ENCODE measurements around the gene ZNF566.
A peak's percentile ranks its signal among the peaks of the same experiment; 100 is the strongest.
"Not testable (repeated sequence)": the region's sequence is repeated elsewhere in the genome, so short reads cannot be mapped to it uniquely, and the experiment has no call there.

Gene ZNF566

GRCh38 chr19:36489118-36489919, at the start of gene ZNF566:
Gene ZNF566, minus strand, starts transcription at chr19:36489561. Its CDS starts 13,004 bp downstream, at chr19:36476557.
- peak; percentile 79 to 95 for DNase-seq (ENCODE audit: extremely low read depth in 1 of 2, low read depth in 1 of 2)

DNA sequence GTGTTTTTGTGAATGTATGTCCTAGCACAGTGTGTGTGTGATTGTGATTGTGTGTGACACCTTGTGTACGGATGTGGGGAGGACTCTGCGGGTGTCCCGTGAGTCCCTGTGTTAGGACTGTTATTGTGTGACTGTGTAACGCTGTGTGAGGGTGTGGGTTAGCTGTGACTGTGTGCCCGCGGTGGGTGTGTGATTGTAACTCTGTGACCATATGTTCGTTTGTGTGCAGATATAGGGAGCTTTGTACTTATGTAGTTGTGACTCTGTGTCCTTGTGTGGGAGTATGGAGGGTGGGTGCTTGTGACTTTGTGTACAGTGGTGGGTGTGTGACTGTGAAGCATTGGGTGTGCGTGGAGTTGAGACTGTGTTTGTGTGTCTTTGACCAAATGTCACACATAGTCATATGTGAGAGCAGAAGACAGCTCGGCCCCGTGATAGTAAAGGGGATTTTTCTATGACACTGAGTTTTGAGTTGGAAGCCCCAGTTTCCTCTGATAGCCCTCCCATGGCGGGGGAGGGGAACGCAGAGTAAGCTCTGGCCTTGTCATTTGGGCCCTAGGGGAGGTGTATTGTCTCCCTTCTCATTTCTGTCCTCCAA, 39.7 kb upstream of the ZNF566 start:
- peak in 1 of 2 donors; percentile 3 for DNase-seq (ENCODE audit: extremely low read depth in 1 of 2, low read depth in 1 of 2)

- peak; percentile 78 to 93 for DNase-seq (ENCODE audit: extremely low read depth in 1 of 2, low read depth in 1 of 2)
These were observed 39.0 kb upstream of the ZNF566 start, which contains the start of gene ZNF260 for GRCh38 chr19:36528194-36528920. Gene ZNF260, minus strand, starts transcription at chr19:36528271. Its CDS starts 13,033 bp downstream, at chr19:36515238.

DNA sequence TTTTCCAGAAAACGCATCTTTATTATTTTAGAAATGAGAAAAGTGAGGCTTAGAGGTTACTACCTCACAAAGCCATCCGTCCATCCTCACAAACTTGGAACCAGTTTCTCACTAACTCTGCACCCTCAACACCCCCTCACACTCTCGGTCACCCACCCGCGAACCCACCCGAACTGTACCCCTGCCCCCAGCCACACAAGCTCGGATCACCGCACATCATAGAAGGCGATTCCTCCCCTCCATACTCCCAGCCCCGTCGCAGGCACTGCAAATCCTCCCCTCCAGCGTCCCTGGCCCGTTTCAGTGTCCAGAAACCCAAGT, 38.5 kb upstream of the ZNF566 start:
- no peak for DNase-seq (ENCODE audit: extremely low read depth in 1 of 2, low read depth in 1 of 2)

- DNase-seq (ENCODE audit: extremely low read depth in 1 of 2, low read depth in 1 of 2): no peak
These were observed 38.0 kb upstream of the ZNF566 start for GRCh38 chr19:36527341-36527740.

DNA sequence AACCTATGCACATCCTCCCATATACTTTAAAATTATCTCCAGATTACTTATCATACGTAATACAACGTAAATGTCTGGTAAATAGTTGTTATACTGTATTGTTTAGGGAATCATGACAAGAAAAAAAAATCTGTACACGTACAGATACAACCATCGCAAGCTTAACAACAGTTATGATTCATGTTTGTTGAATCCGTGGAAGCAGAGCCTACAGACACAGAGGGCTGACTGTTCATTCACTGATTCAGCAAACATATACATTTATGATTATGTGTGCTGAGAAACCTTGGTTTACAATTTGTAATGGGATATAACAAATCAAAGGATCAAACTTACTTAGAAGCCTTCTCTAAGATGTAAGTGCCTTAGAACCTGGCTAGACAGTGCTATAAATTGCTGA, 37.2 kb upstream of the ZNF566 start:
- no peak for DNase-seq (ENCODE audit: extremely low read depth in 1 of 2, low read depth in 1 of 2)

- no peak for DNase-seq (ENCODE audit: extremely low read depth in 1 of 2, low read depth in 1 of 2)
These were observed 35.3 kb upstream of the ZNF566 start for GRCh38 chr19:36524617-36525016.

- no peak for DNase-seq (ENCODE audit: extremely low read depth in 1 of 2, low read depth in 1 of 2)
These were observed 24.8 kb upstream of the ZNF566 start for GRCh38 chr19:36514012-36514612.

- DNase-seq (ENCODE audit: extremely low read depth in 1 of 2, low read depth in 1 of 2): no peak
These were observed 19.0 kb upstream of the ZNF566 start for GRCh38 chr19:36508325-36508724.

DNA sequence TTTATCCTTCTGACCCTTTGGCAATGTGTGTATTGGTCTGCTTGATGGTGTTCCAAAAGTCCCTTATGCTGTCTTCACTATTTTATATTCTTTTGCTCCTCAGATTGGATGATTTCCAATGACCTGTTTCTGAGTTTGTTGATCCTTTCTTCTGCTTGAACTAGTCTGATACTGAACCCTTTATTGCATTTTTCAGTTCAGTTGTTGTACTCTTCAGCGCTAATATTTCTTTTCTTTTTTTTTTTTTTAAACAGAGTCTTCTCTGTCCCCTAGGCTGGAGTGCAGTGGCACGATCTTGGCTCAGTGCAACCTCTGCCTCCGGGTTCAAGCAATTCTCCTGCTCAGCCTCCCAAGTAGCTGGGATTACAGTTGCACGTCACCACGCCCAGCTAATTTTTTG, 12.6 kb upstream of the ZNF566 start:
- DNase-seq (ENCODE audit: extremely low read depth in 1 of 2, low read depth in 1 of 2): no peak

- no peak for DNase-seq (ENCODE audit: extremely low read depth in 1 of 2, low read depth in 1 of 2)
These were observed 7.6 kb upstream of the ZNF566 start for GRCh38 chr19:36497001-36497400.

DNA sequence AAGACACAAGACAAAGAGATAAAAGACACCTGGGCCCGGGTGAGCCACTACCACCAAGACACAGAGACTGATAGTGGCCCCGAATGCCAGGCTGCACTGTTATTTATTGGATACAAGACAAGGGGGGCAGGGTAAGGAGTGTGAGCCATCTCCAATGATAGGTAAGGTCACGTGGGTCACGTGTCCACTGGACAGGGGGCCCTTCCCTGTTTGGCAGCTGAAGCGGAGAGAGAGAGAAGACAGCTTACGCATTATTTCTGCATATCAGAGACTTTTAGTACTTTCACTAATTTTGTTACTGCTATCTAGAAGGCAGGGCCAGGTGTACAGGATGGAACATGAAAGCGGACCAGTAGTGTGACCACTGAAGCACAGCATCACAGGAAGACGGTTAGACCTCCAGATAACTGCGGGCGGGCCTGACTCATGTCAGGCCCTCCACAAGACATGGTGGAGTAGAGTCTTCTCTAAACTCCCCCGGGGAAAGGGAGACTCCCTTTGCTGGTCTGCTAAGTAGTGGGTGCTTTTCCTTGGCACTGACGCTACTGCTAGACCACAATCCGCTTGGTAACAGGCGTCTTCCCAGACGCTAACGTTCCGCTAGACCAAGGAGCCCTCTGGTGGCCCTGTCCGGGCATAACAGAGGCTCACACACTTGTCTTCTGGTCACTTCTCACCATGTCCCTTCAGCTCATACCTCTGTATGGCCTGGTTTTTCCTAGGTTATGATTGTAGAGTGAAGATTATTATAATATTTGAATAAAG, 3.5 kb upstream of the ZNF566 start:
- DNase-seq (ENCODE audit: extremely low read depth in 1 of 2, low read depth in 1 of 2): not testable (repeated sequence)

- DNase-seq (ENCODE audit: extremely low read depth in 1 of 2, low read depth in 1 of 2): not testable (repeated sequence)
These were observed 1.5 kb upstream of the ZNF566 start for GRCh38 chr19:36490846-36491245.

GRCh38 chr19:36489920-36490415, 607 bp upstream of the ZNF566 start:
- DNase-seq (ENCODE audit: extremely low read depth in 1 of 2, low read depth in 1 of 2): peak; percentile 40 to 50

GRCh38 chr19:36488846-36489117, 579 bp downstream of the ZNF566 start:
- peak; percentile 4 to 29 for DNase-seq (ENCODE audit: extremely low read depth in 1 of 2, low read depth in 1 of 2)

- no peak for DNase-seq (ENCODE audit: extremely low read depth in 1 of 2, low read depth in 1 of 2)
These were observed 1.1 kb downstream of the ZNF566 start for GRCh38 chr19:36488118-36488845.

GRCh38 chr19:36483653-36484052, 5.7 kb downstream of the ZNF566 start:
- DNase-seq (ENCODE audit: extremely low read depth in 1 of 2, low read depth in 1 of 2): no peak

DNA sequence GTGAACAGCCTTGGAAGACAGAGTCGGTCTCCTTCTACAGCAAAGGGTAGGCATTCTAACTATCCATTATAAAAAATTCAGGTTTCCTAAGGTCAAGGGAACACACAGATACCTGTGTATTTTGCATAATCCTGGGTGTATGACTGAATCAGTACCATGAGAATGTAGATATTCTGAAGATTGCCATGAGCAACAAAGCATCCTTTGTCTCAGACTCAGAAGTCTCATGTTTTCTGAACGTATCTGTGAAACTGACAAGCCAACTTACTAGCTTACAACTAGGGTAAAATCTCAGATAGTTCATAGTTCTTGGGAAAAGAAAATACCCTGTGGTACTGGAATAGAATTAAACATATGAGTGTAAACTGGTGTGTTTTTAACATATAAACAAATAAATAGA, 6.5 kb downstream of the ZNF566 start:
- DNase-seq (ENCODE audit: extremely low read depth in 1 of 2, low read depth in 1 of 2): no peak

DNA sequence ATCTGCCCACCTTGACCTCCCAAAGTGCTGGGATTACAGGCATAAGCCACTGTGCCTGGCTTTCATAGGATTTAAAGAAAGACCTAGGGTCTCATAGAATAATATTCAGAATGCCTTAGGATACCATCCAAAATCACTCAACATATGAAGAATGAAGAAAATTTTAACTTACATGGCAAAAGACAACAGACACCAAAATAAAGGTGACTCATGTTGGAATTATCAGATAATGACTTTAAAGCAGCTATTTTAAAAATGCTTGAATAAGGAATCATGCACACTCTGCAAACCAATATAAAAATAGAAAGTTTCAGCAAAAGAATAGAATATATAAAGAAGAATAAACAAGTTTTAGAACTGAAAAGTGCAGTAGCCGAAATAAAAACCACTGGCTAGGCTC, 29.3 kb downstream of the ZNF566 start:
- no peak for DNase-seq (ENCODE audit: extremely low read depth in 1 of 2, low read depth in 1 of 2)

DNA sequence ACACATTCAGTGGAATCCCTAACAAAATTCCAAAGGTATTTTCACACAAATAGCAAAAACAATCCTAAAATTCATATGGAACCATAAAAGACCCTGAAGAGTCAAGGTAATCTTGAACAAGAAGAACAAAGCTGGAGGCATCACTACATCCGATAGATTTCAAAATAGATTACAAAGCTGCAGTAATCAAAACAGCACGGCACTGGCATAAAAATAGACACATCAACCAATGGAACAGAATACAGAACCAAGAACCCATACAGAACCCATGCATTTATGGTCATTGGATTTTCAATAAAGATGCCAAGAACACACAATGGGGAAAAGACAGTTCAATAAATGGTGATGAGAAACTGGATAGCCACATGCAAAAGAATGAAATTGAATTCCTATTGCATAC, 32.5 kb downstream of the ZNF566 start:
- DNase-seq (ENCODE audit: extremely low read depth in 1 of 2, low read depth in 1 of 2): no peak
